GM18873 (cell line): ENCODE data around the gene SASH1.

Experiments
- ATAC-seq: cut with Tn5 transposase; IDR thresholded peaks from one replicate; pipeline ENCODE4 v1.9.1; 2021; ENCODE audit warnings: mild to moderate bottlenecking, moderate library complexity, moderate number of reproducible peaks; ENCODE audit not compliant: unreplicated experiment, low FRiP score

SASH1 gene

GRCh38 chr6:148342350-148343046 is at the start of gene SASH1:
Gene SASH1 (plus strand): TSS chr6:148342838. CDS start chr6:148343068, 230 bp downstream.
- peak; percentile 83 for ATAC-seq

- ATAC-seq, result no peak
Observed at GRCh38 chr6:148293181-148293995, 49.2 kb upstream of the SASH1 start.

- ATAC-seq, result no peak
Observed at GRCh38 chr6:148294059-148294458, 48.6 kb upstream of the SASH1 start.

- ATAC-seq, result no peak
Observed at GRCh38 chr6:148295261-148295887, 47.3 kb upstream of the SASH1 start.

- no peak for ATAC-seq
Observed at GRCh38 chr6:148296771-148297170, 45.9 kb upstream of the SASH1 start.

- no peak for ATAC-seq
Observed at GRCh38 chr6:148298683-148299082, 44.0 kb upstream of the SASH1 start.

GRCh38 chr6:148303616-148304015 is 39.0 kb upstream of the SASH1 start:
- ATAC-seq, result no peak

- no peak for ATAC-seq
Observed at GRCh38 chr6:148304976-148305375, 37.7 kb upstream of the SASH1 start.

- ATAC-seq, result no peak
Observed at GRCh38 chr6:148306286-148306685, 36.4 kb upstream of the SASH1 start.

GRCh38 chr6:148307405-148307804 is 35.2 kb upstream of the SASH1 start:
- no peak for ATAC-seq

- no peak for ATAC-seq
Observed at GRCh38 chr6:148309301-148309700, 33.3 kb upstream of the SASH1 start.

- no peak for ATAC-seq
Observed at GRCh38 chr6:148311966-148312669, 30.5 kb upstream of the SASH1 start.

- ATAC-seq, result no peak
Observed at GRCh38 chr6:148313488-148313887, 29.1 kb upstream of the SASH1 start.

GRCh38 chr6:148316308-148316707 is 26.3 kb upstream of the SASH1 start:
- ATAC-seq, result no peak

GRCh38 chr6:148317051-148317450 is 25.6 kb upstream of the SASH1 start:
- no peak for ATAC-seq

- ATAC-seq, result no peak
Observed at GRCh38 chr6:148317739-148318138, 24.9 kb upstream of the SASH1 start.

- ATAC-seq, result no peak
Observed at GRCh38 chr6:148322704-148323103, 19.9 kb upstream of the SASH1 start.

GRCh38 chr6:148323344-148323743 is 19.3 kb upstream of the SASH1 start:
- ATAC-seq, result no peak

GRCh38 chr6:148324297-148324985 is 18.2 kb upstream of the SASH1 start:
- no peak for ATAC-seq
